Lower leg skin (tissue), 3 donors: ENCODE measurements around the gene PPP1R12C.

Experiments used
- CTCF ChIP-seq, 3 donors: fragments of 450-650 bp; IDR thresholded peaks; one replicate each; pipeline ENCODE4 v1.5.1; 2016; ENCODE audit warnings: antibody characterized with exemption in 3 of 3, mild to moderate bottlenecking in 3 of 3, moderate library complexity in 2 of 3
- POLR2A ChIP-seq, 2 donors: fragments of 450-650 bp; IDR thresholded peaks; one replicate each; pipeline ENCODE4 v1.6.1; 2016 to 2017; ENCODE audit warnings: antibody characterized with exemption in 2 of 2, mild to moderate bottlenecking in 1 of 2, moderate library complexity in 1 of 2

DNA sequence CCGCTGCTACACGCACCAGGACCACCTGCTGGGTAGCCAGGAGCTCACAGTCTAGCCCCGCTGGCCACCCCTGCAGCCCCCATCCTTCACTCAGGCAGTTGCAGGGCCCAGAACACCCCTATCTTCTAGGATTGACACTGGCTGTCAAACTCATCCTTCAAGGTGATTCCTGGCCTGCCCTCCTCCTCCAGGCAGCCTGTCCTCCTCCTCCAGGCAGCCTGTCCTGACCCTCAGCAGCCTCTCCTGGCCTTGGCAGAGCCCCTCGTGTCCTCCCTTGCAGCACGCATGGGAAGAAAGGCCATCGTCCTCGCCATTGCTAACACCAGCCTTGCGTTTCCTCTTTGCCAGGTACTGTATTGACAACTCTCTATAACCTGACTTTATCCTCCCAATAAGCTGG, 45.5 kb downstream of the PPP1R12C start:
- TF ChIP-seq CTCF (IDR thresholded peaks at IDR 0.05) (no peak), POLR2A (IDR thresholded peaks at IDR 0.05) (no peak)
